ENCODE measurements around the gene MIA2. TPM values are rescaled to one million over a fixed set of nuclear protein-coding genes. Genes with fewer than 3 reads are reported as not detected.
A peak's percentile ranks its signal among the peaks of the same experiment; 100 is the strongest.

Gene MIA2
- total and polyA plus RNA-seq, 2 donors (not counting 1 experiment from before 2014, with no cell fraction given): 11.5 to 27.1 TPM

DNA sequence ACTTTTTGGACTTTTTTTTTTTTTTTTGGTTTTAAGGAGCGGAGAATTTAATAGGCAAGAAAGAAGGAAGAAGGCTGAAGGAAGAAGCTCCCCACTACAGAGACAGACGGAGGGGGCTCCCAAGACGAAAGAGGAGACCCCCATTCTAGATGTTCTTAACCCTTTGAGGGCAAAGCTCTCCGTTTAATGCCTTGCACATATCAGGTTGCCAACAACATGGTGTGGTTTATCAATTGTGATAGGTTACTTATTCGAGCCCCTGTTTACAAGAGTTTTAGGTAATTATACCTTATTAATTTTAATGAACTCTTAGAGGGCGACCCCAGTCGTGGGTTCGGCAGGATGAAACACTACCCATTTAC, 199.7 kb downstream of the MIA2 start:
- 13% methylated on average over 3 of the region's 8 CpGs for WGBS (ENCODE audit: insufficient coverage)
- peak overlapping the region; percentile 90 for H3K4me2 ChIP-seq (replicated peaks; ENCODE audit: low read depth, low read length, poor library complexity, severe bottlenecking)
- intact Hi-C loops (cut with micrococcal nuclease): loop anchor here (5.0 kb wide), 1 partner anchor 36 kb away; no protein-coding TSS in a partner anchor
- ATAC-seq (ENCODE audit: low read depth): no peak
- peaks cover 31% of the 10 kb centered on the region for H4K20me1 ChIP-seq (ENCODE audit: control insufficient read depth, insufficient read depth, low read length, poor library complexity, severe bottlenecking)
- no peaks in the 10 kb centered on the region for H3K27me3 ChIP-seq (replicated peaks in 1 of 4; ENCODE audit: control extremely low read depth in 1 of 4, control insufficient read depth in 3 of 4, insufficient read depth in 4 of 4, low read length in 3 of 4)
- DNase-seq: no peak
- Mint-ChIP-seq H3K4me1 (peaks cover 36% of the 10 kb centered on the region), H3K4me3 (peak overlapping the region; percentile 99), H3K27ac (peak overlapping the region; percentile 100), H3K9me3 (ENCODE audit: insufficient read depth) (no peaks in the 10 kb centered on the region), H3K27me3 (no peaks in the 10 kb centered on the region)
- peak overlapping the region; percentile 60 to 90 (median 63) for H3K4me3 ChIP-seq (ENCODE audit: control extremely low read depth in 1 of 5, extremely low read depth in 1 of 5, insufficient read depth in 1 of 5, low read depth in 2 of 5, low read length in 4 of 5)
- H2AFZ ChIP-seq (ENCODE audit: insufficient read depth, low read depth, low read length, poor library complexity, severe bottlenecking): peak overlapping the region; percentile 88
- H3K27ac ChIP-seq (ENCODE audit: low read length in 2 of 2): peak overlapping the region; percentile 87 to 100
- H3K4me1 ChIP-seq (ENCODE audit: control insufficient read depth in 2 of 2, insufficient read depth in 2 of 2, low read length in 2 of 2): peaks cover 24 to 30% of the 10 kb centered on the region in 2 donors
- CTCF ChIA-PET: interaction anchor here (0.7 to 1.5 kb wide), 4 partner anchors 13 to 263 kb away, joined by 3 to 4 read pairs (median 4); partner anchors contain the start of gene TRAPPC6B
- no peaks in the 10 kb centered on the region for H3K9me3 ChIP-seq (ENCODE audit: control extremely low read depth in 1 of 3, control insufficient read depth in 2 of 3, insufficient read depth in 1 of 3, low read length in 2 of 3)
- H3K79me2 ChIP-seq (ENCODE audit: control insufficient read depth, insufficient read depth, low read length): peaks cover 33% of the 10 kb centered on the region
- H3K9ac ChIP-seq (ENCODE audit: low read length): peak overlapping the region; percentile 95
- TF ChIP-seq EZH2 (IDR thresholded peaks at IDR 0.05; ENCODE audit: borderline replicate concordance, insufficient read depth, low read depth, low read length, poor library complexity, severe bottlenecking) (no peak), CTCF (IDR thresholded peaks at IDR 0.05) (no peak)
- POLR2A ChIA-PET: interaction anchor here (0.7 to 3.4 kb wide), 4 partner anchors 173 to 331 kb away, joined by 7 to 27 read pairs (median 11); partner anchors contain the start of genes PNN, SEC23A and TRAPPC6B
- H3K36me3 ChIP-seq (replicated peaks in 1 of 2; ENCODE audit: control extremely low read depth in 1 of 2, control insufficient read depth in 1 of 2, extremely low read depth in 1 of 2, insufficient read depth in 2 of 2, low read length in 1 of 2): no peaks in the 10 kb centered on the region

GRCh38 chr14:39434401-39434800, 200.7 kb downstream of the MIA2 start:
- ChIA-PET POLR2A (interaction anchor here (0.7 kb wide), 1 partner anchor 244 kb away, joined by 3 read pairs; no protein-coding TSS in a partner anchor), CTCF (no interaction called here)
- no peak overlapping the region for H3K9ac ChIP-seq (ENCODE audit: low read length)
- ATAC-seq (ENCODE audit: low read depth) (no peak), DNase-seq (no peak)
- intact Hi-C loops (cut with micrococcal nuclease): loop anchor here (5.0 kb wide), 1 partner anchor 37 kb away; no protein-coding TSS in a partner anchor
- H3K79me2 ChIP-seq (ENCODE audit: control insufficient read depth, insufficient read depth, low read length): peaks cover 24% of the 10 kb centered on the region
- H3K4me2 ChIP-seq (replicated peaks; ENCODE audit: low read depth, low read length, poor library complexity, severe bottlenecking): no peak overlapping the region
- H3K4me3 ChIP-seq (ENCODE audit: control extremely low read depth in 1 of 5, extremely low read depth in 1 of 5, insufficient read depth in 1 of 5, low read depth in 2 of 5, low read length in 4 of 5): no peak overlapping the region
- TF ChIP-seq EZH2 (IDR thresholded peaks at IDR 0.05; ENCODE audit: borderline replicate concordance, insufficient read depth, low read depth, low read length, poor library complexity, severe bottlenecking) (no peak), CTCF (IDR thresholded peaks at IDR 0.05) (no peak)
- no peak overlapping the region for H3K27ac ChIP-seq (ENCODE audit: low read length in 2 of 2)
- no peaks in the 10 kb centered on the region for H3K9me3 Mint-ChIP-seq (ENCODE audit: insufficient read depth)
- H2AFZ ChIP-seq (ENCODE audit: insufficient read depth, low read depth, low read length, poor library complexity, severe bottlenecking): no peak overlapping the region
- H4K20me1 ChIP-seq (ENCODE audit: control insufficient read depth, insufficient read depth, low read length, poor library complexity, severe bottlenecking): peaks cover 22% of the 10 kb centered on the region
- no CpG with 5 or more reads among the region's 2 CpGs for WGBS (ENCODE audit: insufficient coverage)
- peaks cover 29% of the 10 kb centered on the region for H3K4me1 Mint-ChIP-seq
- no peaks in the 10 kb centered on the region for H3K27me3 Mint-ChIP-seq
- no peaks in the 10 kb centered on the region for H3K27me3 ChIP-seq (replicated peaks in 1 of 4; ENCODE audit: control extremely low read depth in 1 of 4, control insufficient read depth in 3 of 4, insufficient read depth in 4 of 4, low read length in 3 of 4)
- no peaks in the 10 kb centered on the region for H3K36me3 ChIP-seq (replicated peaks in 1 of 2; ENCODE audit: control extremely low read depth in 1 of 2, control insufficient read depth in 1 of 2, extremely low read depth in 1 of 2, insufficient read depth in 2 of 2, low read length in 1 of 2)
- no peaks in the 10 kb centered on the region for H3K9me3 ChIP-seq (ENCODE audit: control extremely low read depth in 1 of 3, control insufficient read depth in 2 of 3, insufficient read depth in 1 of 3, low read length in 2 of 3)
- H3K4me3 Mint-ChIP-seq: no peak overlapping the region
- peaks cover 24 to 25% of the 10 kb centered on the region in 2 donors for H3K4me1 ChIP-seq (ENCODE audit: control insufficient read depth in 2 of 2, insufficient read depth in 2 of 2, low read length in 2 of 2)
- H3K27ac Mint-ChIP-seq: no peak overlapping the region
